Spleen (tissue), 7 donors: ENCODE data around the gene SMU1.

Experiments
- CTCF ChIP-seq, 11 experiments: fragments of 200-600 bp in 7 of 11; fragments of 450-650 bp in 4 of 11; sonication (generic) in 4 of 11; IDR thresholded peaks in 8 of 11; conservative IDR thresholded peaks in 3 of 11; 1 replicate in 7 of 11; 2 replicates in 4 of 11; pipeline versions ENCODE4 v1.4.0 to v1.8.0; 2016 to 2021; ENCODE audit warnings: antibody characterized with exemption in 11 of 11, inconsistent platforms in 4 of 11, mild to moderate bottlenecking in 1 of 11
- POLR2AphosphoS5 ChIP-seq, 3 donors: sonication (generic); formaldehyde crosslinking; IDR thresholded peaks; one replicate each; pipeline ENCODE4 v1.5.1; 2017; ENCODE audit warnings: antibody characterized with exemption in 3 of 3
- donor health status: DM: no; HTN: no; CAD: no; lungs with moderate emphysema.
- donor health status: DM: no; HTN: no; CAD: no.
- donor health status: DM: no; HTN: no; CAD: no.

GRCh38 chr9:33023661-33024060 is 52.8 kb downstream of the SMU1 start:
- TF ChIP-seq CTCF (IDR thresholded peaks at IDR 0.05 in 8 of 11, conservative IDR thresholded peaks at IDR 0.05 in 3 of 11) (no peak), POLR2AphosphoS5 (IDR thresholded peaks at IDR 0.05) (no peak)
